Esophagus squamous epithelium (tissue), 5 donors: ENCODE results near the gene NFKBIB. TPM values are rescaled to one million over a fixed set of nuclear protein-coding genes. Genes with fewer than 3 reads are reported as not detected.
A peak's percentile ranks its signal among the peaks of the same experiment; 100 is the strongest.

Source experiments
- DNase-seq: peaks from one replicate; lab custom pipeline; 2025; lab: John Stamatoyannopoulos, UW
- H3K27ac ChIP-seq, 4 donors: fragments of 200-600 bp; sonication (generic); one replicate each; pipeline ENCODE4 v1.5.1; 2016 to 2019; ENCODE audit warnings: mild to moderate bottlenecking in 1 of 4
- H3K27me3 ChIP-seq, 4 donors: fragments of 200-600 bp; sonication (generic); 1 replicate in 3 of 4; 2 replicates in 1 of 4; pipeline versions ENCODE4 v1.5.1 to v1.6.0; 2017 to 2021; ENCODE audit warnings: antibody characterized with exemption in 1 of 4
- H3K36me3 ChIP-seq, 3 donors: fragments of 200-600 bp; sonication (generic); one replicate each; pipeline ENCODE4 v1.5.1; 2016 to 2019
- H3K4me1 ChIP-seq, 3 donors: fragments of 200-600 bp; sonication (generic); one replicate each; pipeline ENCODE4 v1.5.1; 2017 to 2019
- H3K4me3 ChIP-seq, 4 donors: fragments of 200-600 bp; sonication (generic); 1 replicate in 3 of 4; 2 replicates in 1 of 4; pipeline ENCODE4 v1.5.1; 2016 to 2019; ENCODE audit warnings: mild to moderate bottlenecking in 2 of 4, moderate library complexity in 1 of 4
- H3K9me3 ChIP-seq, 3 donors: fragments of 200-600 bp; sonication (generic); one replicate each; pipeline ENCODE4 v1.5.1; 2016 to 2019
- POLR2A ChIP-seq, 4 donors: fragments of 450-650 bp; IDR thresholded peaks; one replicate each; pipeline ENCODE4 v1.6.1; 2017; ENCODE audit warnings: antibody characterized with exemption in 4 of 4, mild to moderate bottlenecking in 4 of 4, moderate library complexity in 3 of 4
- WGBS, 2 donors: methylation state at CpG; one replicate each; pipeline ENCODE4 v1.1.5; 2018; 5-methylcytosine and 5-hydroxymethylcytosine counted together
- intact Hi-C: fragments of 100-400 bp; cut with DNase I; formaldehyde crosslinking; loops from one replicate; pipeline ENCODE4 v1.15.0; 2022
- total RNA-seq, 4 donors: library from RNA; depleted of rRNA; stranded (reverse); fragments of >200 nt; gene quantifications; one replicate each; pipeline ENCODE4 v1.1.0, GENCODE V29; 2016
- TF ChIP-seq, protein P1 (sequence below), 6 experiments: fragments of 450-650 bp in 4 of 6; fragments of 200-600 bp in 2 of 6; sonication (generic) in 2 of 6; IDR thresholded peaks; one replicate each; pipeline ENCODE4 v1.5.1; 2016 to 2019; ENCODE audit warnings: antibody characterized with exemption in 6 of 6, mild to moderate bottlenecking in 4 of 6, moderate library complexity in 4 of 6
- donor health status: DM: yes; HTN: yes; CAD: no.

Gene NFKBIB
- total RNA-seq, 4 donors from 2014 or later: 22.0 to 34.0 (median 26.7) TPM

DNA sequence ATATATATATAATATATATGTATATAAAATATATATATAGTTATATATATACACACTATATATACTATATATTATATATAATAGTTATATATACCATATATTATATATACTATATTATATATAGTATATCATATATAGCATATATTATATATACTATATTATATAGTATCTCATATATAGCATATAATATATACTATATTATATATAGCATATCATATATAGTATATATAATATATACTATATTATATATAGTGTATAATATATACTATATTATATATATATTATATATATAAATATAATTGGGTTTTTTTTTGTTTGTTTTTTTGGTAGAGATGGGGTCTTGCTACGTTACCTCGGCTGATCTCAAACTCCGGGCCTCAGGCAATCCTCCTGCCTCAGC lies 38.4 kb upstream of the NFKBIB start:
- WGBS, 2 donors: 86 to 95% methylated on average over 3 of the region's 3 CpGs
- intact Hi-C loops: no loop called here
- peaks cover 28 to 64% (median 35%) of the 10 kb centered on the region in 3 donors for H3K4me1 ChIP-seq
- TF ChIP-seq, protein P1, sequence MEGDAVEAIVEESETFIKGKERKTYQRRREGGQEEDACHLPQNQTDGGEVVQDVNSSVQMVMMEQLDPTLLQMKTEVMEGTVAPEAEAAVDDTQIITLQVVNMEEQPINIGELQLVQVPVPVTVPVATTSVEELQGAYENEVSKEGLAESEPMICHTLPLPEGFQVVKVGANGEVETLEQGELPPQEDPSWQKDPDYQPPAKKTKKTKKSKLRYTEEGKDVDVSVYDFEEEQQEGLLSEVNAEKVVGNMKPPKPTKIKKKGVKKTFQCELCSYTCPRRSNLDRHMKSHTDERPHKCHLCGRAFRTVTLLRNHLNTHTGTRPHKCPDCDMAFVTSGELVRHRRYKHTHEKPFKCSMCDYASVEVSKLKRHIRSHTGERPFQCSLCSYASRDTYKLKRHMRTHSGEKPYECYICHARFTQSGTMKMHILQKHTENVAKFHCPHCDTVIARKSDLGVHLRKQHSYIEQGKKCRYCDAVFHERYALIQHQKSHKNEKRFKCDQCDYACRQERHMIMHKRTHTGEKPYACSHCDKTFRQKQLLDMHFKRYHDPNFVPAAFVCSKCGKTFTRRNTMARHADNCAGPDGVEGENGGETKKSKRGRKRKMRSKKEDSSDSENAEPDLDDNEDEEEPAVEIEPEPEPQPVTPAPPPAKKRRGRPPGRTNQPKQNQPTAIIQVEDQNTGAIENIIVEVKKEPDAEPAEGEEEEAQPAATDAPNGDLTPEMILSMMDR (IDR thresholded peaks at IDR 0.05): no peak
- TF ChIP-seq POLR2A (IDR thresholded peaks at IDR 0.05): no peak
- no peak overlapping the region for H3K4me3 ChIP-seq
- H3K27ac ChIP-seq: no peak overlapping the region
- H3K36me3 ChIP-seq: no peaks in the 10 kb centered on the region
- no peaks in the 10 kb centered on the region for H3K9me3 ChIP-seq
- no peak for DNase-seq
- no peaks in the 10 kb centered on the region for H3K27me3 ChIP-seq

DNA sequence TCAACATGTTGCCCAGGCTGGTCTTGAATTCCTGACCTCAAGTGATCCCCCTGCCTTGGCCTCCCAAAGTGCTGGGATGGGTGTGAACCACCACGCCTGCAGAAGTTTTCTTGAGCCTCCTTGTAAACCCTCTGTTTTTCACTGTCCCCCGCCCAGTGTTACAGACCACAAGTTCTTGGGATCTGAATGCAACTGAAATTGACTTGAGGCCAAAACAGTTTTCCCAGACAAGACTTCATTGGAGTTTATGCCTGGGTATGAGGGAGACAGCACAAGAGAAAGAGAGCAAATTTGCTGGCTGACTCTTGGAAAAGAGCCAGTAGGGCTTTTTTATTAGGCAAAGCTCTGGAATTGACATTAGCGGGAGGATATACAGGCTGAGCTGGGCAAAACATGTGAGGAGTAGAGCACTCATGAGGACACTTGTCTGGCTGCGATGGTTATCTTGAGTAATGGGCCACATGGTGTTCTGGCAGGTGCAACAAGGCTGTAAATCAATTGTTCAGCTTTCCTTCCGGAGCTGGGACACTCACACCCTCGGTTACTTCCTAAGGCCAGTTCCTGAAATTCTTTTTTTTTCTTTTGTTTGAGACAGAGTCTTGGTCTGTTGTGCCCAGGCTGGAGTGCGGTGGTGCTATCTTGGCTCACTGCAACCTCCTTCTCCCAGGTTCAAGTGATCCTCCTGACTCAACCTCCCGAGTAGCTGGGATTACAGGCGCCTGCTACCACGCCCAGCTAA lies 37.3 kb upstream of the NFKBIB start:
- TF ChIP-seq, protein P1 (IDR thresholded peaks at IDR 0.05): no peak
- TF ChIP-seq POLR2A (IDR thresholded peaks at IDR 0.05): no peak
- intact Hi-C loops: no loop called here
- no peaks in the 10 kb centered on the region for H3K27me3 ChIP-seq
- no peak overlapping the region for H3K4me3 ChIP-seq
- no peaks in the 10 kb centered on the region for H3K36me3 ChIP-seq
- 28 to 44% methylated on average over 8 to 9 of the region's 10 CpGs for WGBS, 2 donors
- peak overlapping the region; percentile 46 to 88 (median 72) for H3K27ac ChIP-seq
- peaks cover 27 to 56% (median 34%) of the 10 kb centered on the region in 3 donors for H3K4me1 ChIP-seq
- no peaks in the 10 kb centered on the region for H3K9me3 ChIP-seq
- DNase-seq: no peak

DNA sequence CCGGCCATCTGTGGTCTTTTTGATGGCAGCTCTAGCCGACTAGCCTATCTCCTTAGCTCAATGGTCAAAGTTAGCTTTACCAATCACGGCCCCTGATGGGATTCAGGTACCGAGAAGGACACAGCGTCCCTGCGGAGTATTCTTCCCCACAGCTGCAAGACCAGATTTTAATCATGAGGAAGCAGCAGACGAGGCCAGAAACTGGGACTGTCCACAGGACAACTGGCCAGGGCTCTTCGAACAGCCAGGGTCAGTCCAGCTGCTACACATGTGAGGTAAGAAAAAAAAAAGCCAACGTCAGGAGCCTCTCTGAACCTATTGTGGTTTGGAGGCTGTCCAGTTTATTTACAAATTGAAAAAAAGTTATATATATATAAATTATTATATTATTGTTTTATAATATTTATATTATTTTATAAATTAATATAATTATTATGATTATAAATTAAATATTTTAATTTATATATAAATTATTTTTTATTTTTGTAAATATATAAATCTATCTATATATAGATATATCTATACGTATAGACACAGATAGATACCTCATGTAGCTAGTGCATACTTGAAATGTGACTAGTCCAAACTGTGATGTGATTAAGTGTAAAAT lies 32.5 kb upstream of the NFKBIB start:
- no peak for DNase-seq
- no peak overlapping the region for H3K4me3 ChIP-seq
- no peaks in the 10 kb centered on the region for H3K9me3 ChIP-seq
- TF ChIP-seq POLR2A (IDR thresholded peaks at IDR 0.05): no peak
- TF ChIP-seq, protein P1 (IDR thresholded peaks at IDR 0.05): no peak
- 81 to 82% methylated on average over 8 to 10 of the region's 10 CpGs for WGBS, 2 donors
- peaks cover 33 to 70% (median 45%) of the 10 kb centered on the region in 3 donors for H3K4me1 ChIP-seq
- intact Hi-C loops: no loop called here
- H3K27ac ChIP-seq: no peak overlapping the region
- no peaks in the 10 kb centered on the region for H3K27me3 ChIP-seq
- H3K36me3 ChIP-seq: no peaks in the 10 kb centered on the region

DNA sequence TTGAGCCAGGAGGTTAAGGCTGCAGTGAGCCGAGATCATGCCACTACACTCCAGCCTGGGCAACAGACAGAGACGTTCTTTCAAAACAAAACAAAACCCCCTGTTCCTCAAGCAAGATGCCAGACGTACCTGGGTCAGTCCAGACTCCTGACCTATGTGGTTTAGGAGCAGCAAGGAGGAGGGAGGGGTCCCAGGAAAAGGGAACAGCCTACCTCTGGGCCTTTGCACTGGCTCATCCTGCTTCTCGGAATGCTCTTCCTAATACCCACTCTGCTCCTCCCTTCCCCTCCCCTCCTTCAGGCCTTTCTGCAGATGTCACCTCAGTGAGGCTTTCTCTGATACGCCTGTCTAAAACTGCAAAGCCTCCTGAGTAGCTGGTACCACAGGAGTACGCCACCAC lies 31.2 kb upstream of the NFKBIB start:
- no peak for DNase-seq
- no peaks in the 10 kb centered on the region for H3K9me3 ChIP-seq
- intact Hi-C loops: no loop called here
- no peaks in the 10 kb centered on the region for H3K36me3 ChIP-seq
- peak overlapping the region in 1 of 4 donors; percentile 54 for H3K4me3 ChIP-seq
- WGBS, 2 donors: 86 to 92% methylated on average over 6 of the region's 6 CpGs
- TF ChIP-seq, protein P1 (IDR thresholded peaks at IDR 0.05): no peak
- no peak for TF ChIP-seq POLR2A (IDR thresholded peaks at IDR 0.05)
- no peaks in the 10 kb centered on the region for H3K27me3 ChIP-seq
- H3K27ac ChIP-seq: peak overlapping the region in 2 of 4 donors; percentile 65 to 67
- H3K4me1 ChIP-seq: peaks cover 21 to 63% (median 34%) of the 10 kb centered on the region in 3 donors
